Vagina (tissue), 2 donors: ENCODE data around the gene NKD2. TPM values are rescaled to one million over a fixed set of nuclear protein-coding genes. Genes with fewer than 3 reads are reported as not detected.

Experiments used
- DNase-seq, 2 donors: peaks; one replicate each; pipeline ENCODE4 v3.0.0-alpha.2; 2017; ENCODE audit errors: extremely low spot score in 2 of 2
- H3K27ac ChIP-seq: fragments of 200-600 bp; sonication (generic); one replicate; pipeline ENCODE4 v1.5.1; 2019
- H3K27me3 ChIP-seq: fragments of 200-600 bp; sonication (generic); one replicate; pipeline ENCODE4 v1.5.1; 2019
- H3K36me3 ChIP-seq, 2 donors: fragments of 200-600 bp; sonication (generic); one replicate each; pipeline ENCODE4 v1.5.1; 2017 to 2019
- H3K4me1 ChIP-seq: fragments of 200-600 bp; sonication (generic); one replicate; pipeline ENCODE4 v1.5.1; 2019
- H3K4me3 ChIP-seq, 2 donors: fragments of 200-600 bp; sonication (generic); 1 replicate in 1 of 2; 2 replicates in 1 of 2; pipeline ENCODE4 v1.5.1; 2016 to 2019
- H3K9me3 ChIP-seq: fragments of 200-600 bp; sonication (generic); one replicate; pipeline ENCODE4 v1.5.1; 2019
- POLR2A ChIP-seq, 2 donors: fragments of 450-650 bp; IDR thresholded peaks; one replicate each; pipeline ENCODE4 v1.6.1; 2017; ENCODE audit warnings: antibody characterized with exemption in 2 of 2, mild to moderate bottlenecking in 2 of 2, moderate library complexity in 2 of 2
- POLR2AphosphoS5 ChIP-seq, 2 donors: sonication (generic); formaldehyde crosslinking; IDR thresholded peaks; one replicate each; pipeline ENCODE4 v1.9.0; 2017; ENCODE audit warnings: antibody characterized with exemption in 2 of 2, mild to moderate bottlenecking in 2 of 2, low read depth in 1 of 2; ENCODE audit not compliant: insufficient read depth in 1 of 2
- intact Hi-C: fragments of 100-400 bp; cut with DNase I; formaldehyde crosslinking; loops from one replicate; pipeline ENCODE4 v1.15.1; 2023
- total RNA-seq: library from RNA; depleted of rRNA; stranded (reverse); fragments of >200 nt; gene quantifications from one replicate; pipeline ENCODE4 v1.2.3, GENCODE V29; 2016
- TF ChIP-seq, protein P1 (sequence below), 3 experiments: fragments of 450-650 bp in 2 of 3; fragments of 200-600 bp in 1 of 3; sonication (generic) in 1 of 3; IDR thresholded peaks; one replicate each; pipeline ENCODE4 v1.5.1; 2017 to 2019; ENCODE audit warnings: antibody characterized with exemption in 3 of 3, mild to moderate bottlenecking in 2 of 3, moderate library complexity in 2 of 3

The NKD2 gene
- total RNA-seq, 1 donor from 2014 or later: 2.0 TPM

DNA sequence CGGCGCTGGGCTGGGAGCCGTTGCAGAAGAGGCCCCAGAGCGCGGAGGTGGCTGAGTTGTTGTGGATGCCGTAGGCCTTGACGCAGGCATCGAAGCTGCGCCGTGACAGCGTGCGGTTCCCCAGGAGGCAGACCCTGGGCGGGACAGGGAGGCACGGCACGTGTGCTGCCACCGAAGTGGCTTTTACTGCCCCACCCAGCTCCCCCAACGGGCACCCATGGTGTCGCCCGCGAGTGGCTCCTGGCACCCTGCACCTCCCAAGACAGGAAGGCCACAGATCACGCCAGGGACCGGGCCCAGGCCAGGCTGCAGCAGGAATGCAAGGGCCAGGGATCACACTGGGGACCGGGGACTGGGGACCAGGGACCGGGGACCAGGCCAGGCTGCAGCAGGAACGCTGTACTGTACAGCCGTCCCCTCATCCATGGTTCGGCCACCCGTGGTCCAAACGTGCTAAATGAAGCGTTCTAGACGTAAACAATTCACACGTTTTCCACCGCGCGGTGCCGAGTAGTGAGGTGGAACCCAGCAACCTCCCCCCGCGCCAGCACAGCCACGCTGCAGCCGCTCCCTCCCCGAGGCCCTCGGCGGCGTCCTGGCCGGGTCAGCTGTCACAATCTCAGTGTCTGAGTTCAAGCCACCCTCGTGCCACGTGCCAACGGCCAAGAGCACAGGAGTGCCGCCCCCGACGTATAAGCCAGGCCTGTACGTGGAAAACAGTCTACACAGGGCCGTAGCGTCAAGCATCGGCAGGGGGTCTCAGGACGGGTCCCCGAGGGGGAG is 75.4 kb downstream of the NKD2 start:
- intact Hi-C loops: no loop called here
- H3K9me3 ChIP-seq: no peaks in the 10 kb centered on the region
- H3K36me3 ChIP-seq: peaks cover 0 to 60% of the 10 kb centered on the region in 2 donors
- no peak overlapping the region for H3K27ac ChIP-seq
- DNase-seq: no peak
- TF ChIP-seq, protein P1, sequence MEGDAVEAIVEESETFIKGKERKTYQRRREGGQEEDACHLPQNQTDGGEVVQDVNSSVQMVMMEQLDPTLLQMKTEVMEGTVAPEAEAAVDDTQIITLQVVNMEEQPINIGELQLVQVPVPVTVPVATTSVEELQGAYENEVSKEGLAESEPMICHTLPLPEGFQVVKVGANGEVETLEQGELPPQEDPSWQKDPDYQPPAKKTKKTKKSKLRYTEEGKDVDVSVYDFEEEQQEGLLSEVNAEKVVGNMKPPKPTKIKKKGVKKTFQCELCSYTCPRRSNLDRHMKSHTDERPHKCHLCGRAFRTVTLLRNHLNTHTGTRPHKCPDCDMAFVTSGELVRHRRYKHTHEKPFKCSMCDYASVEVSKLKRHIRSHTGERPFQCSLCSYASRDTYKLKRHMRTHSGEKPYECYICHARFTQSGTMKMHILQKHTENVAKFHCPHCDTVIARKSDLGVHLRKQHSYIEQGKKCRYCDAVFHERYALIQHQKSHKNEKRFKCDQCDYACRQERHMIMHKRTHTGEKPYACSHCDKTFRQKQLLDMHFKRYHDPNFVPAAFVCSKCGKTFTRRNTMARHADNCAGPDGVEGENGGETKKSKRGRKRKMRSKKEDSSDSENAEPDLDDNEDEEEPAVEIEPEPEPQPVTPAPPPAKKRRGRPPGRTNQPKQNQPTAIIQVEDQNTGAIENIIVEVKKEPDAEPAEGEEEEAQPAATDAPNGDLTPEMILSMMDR (IDR thresholded peaks at IDR 0.05): no peak
- no peak for TF ChIP-seq POLR2A (IDR thresholded peaks at IDR 0.05)
- TF ChIP-seq POLR2AphosphoS5 (IDR thresholded peaks at IDR 0.05; ENCODE audit: insufficient read depth in 1 of 2, low read depth in 1 of 2): no peak
- no peaks in the 10 kb centered on the region for H3K27me3 ChIP-seq
- no peak overlapping the region for H3K4me3 ChIP-seq
- H3K4me1 ChIP-seq: no peaks in the 10 kb centered on the region

DNA sequence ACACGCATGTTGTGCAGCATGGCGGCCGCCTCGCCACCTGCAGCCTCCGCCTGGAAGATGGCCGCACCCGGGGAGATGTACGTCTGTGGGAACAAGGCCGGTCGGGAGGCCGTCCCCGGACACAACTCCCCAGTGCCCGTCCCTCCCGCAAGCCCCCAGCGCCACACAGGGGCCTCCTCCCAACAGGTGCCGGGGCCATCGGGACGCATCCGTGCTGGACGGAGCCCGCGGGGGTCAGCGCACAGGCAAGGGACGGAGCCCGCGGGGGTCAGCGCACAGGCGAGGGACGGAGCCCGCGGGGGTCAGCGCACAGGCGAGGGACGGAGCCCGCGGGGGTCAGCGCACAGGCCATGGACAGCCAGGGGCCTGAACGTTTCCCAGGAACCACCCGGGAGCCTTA is 76.8 kb downstream of the NKD2 start:
- H3K4me3 ChIP-seq: no peak overlapping the region
- DNase-seq: no peak
- H3K9me3 ChIP-seq: no peaks in the 10 kb centered on the region
- peaks cover 0 to 55% of the 10 kb centered on the region in 2 donors for H3K36me3 ChIP-seq
- TF ChIP-seq, protein P1 (IDR thresholded peaks at IDR 0.05): no peak
- TF ChIP-seq POLR2A (IDR thresholded peaks at IDR 0.05) (no peak), POLR2AphosphoS5 (IDR thresholded peaks at IDR 0.05; ENCODE audit: insufficient read depth in 1 of 2, low read depth in 1 of 2) (no peak)
- peaks cover 7% of the 10 kb centered on the region for H3K4me1 ChIP-seq
- no peak overlapping the region for H3K27ac ChIP-seq
- intact Hi-C loops: no loop called here
- no peaks in the 10 kb centered on the region for H3K27me3 ChIP-seq

DNA sequence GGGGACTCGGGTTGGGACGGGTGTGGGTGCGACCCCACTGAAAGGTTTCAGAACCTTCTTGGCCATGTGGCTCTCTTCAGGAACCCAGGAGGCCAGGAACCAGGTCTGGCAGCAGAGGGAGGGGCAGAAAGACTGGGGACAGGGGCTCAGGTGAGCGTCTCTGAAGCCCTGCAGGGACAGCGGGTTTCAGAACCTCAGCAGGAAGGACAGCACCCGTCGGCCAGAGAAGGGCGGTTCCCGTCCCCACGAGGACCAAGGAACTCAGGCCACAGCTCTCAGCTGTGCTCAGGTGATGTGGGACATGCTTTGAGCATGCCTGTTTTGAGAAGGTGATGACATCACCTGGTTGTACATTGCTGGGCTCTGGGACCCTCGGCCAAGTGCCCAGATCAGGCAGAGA is 77.5 kb downstream of the NKD2 start:
- DNase-seq: no peak
- Histone ChIP-seq H3K4me3 (no peak overlapping the region), H3K9me3 (no peaks in the 10 kb centered on the region), H3K4me1 (peaks cover 14% of the 10 kb centered on the region), H3K27ac (no peak overlapping the region), H3K36me3 (peaks cover 0 to 55% of the 10 kb centered on the region in 2 donors), H3K27me3 (no peaks in the 10 kb centered on the region)
- TF ChIP-seq, protein P1 (IDR thresholded peaks at IDR 0.05): no peak
- TF ChIP-seq POLR2AphosphoS5 (IDR thresholded peaks at IDR 0.05; ENCODE audit: insufficient read depth in 1 of 2, low read depth in 1 of 2) (no peak), POLR2A (IDR thresholded peaks at IDR 0.05) (no peak)
- intact Hi-C loops: no loop called here

DNA sequence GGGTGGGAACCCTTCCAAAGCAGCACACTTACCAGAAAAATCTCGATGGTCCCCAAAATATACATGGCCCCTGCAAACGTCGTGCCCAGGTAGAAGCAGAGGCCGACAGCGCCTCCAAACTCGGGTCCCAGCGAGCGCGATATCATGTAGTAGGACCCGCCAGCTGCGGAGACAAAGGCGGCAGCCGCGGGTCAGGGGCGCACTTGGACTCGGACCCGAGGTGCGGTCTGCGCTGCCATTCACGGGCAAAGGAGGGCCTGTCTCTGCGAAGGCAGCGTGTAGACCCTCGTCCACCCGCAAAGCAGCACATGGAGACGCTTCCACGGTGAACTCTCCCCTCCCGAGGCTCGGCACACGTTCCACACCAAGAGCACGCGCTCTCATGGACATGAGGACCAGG is 78.3 kb downstream of the NKD2 start:
- DNase-seq: no peak
- H3K4me1 ChIP-seq: peaks cover 22% of the 10 kb centered on the region
- intact Hi-C loops: no loop called here
- TF ChIP-seq POLR2AphosphoS5 (IDR thresholded peaks at IDR 0.05; ENCODE audit: insufficient read depth in 1 of 2, low read depth in 1 of 2): no peak
- TF ChIP-seq POLR2A (IDR thresholded peaks at IDR 0.05): no peak
- TF ChIP-seq, protein P1 (IDR thresholded peaks at IDR 0.05): no peak
- no peak overlapping the region for H3K4me3 ChIP-seq
- H3K9me3 ChIP-seq: no peaks in the 10 kb centered on the region
- H3K27ac ChIP-seq: no peak overlapping the region
- peaks cover 0 to 48% of the 10 kb centered on the region in 2 donors for H3K36me3 ChIP-seq
- no peaks in the 10 kb centered on the region for H3K27me3 ChIP-seq

DNA sequence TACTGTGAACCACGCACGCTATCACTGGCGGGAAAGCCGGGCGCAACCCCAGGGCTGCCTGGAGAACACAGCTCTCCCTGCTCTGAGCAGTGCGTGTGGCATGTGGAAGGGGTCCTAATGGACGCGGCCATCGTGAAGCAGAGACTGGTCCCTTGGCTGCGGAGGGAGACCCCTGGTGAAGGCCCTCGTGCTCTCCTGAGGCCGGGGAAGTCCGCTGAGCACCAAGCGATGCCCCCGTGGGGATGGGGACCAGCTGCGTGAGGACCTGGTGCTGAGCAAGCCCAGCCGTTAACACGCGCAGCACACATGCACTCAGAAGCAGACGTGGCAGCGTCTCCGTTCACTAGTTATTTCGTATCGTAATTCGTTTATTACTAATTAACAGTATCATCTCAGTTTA is 78.8 kb downstream of the NKD2 start:
- peaks cover 0 to 48% of the 10 kb centered on the region in 2 donors for H3K36me3 ChIP-seq
- intact Hi-C loops: no loop called here
- no peak overlapping the region for H3K4me3 ChIP-seq
- H3K9me3 ChIP-seq: no peaks in the 10 kb centered on the region
- TF ChIP-seq, protein P1 (IDR thresholded peaks at IDR 0.05): no peak
- H3K27me3 ChIP-seq: no peaks in the 10 kb centered on the region
- no peak overlapping the region for H3K27ac ChIP-seq
- peaks cover 22% of the 10 kb centered on the region for H3K4me1 ChIP-seq
- DNase-seq: no peak
